CD4-positive, alpha-beta T cell (primary cell): Measurements from ENCODE around the gene MYZAP. TPM values are rescaled to one million over a fixed set of nuclear protein-coding genes. Genes with fewer than 3 reads are reported as not detected.

Source experiments
- ATAC-seq: fragments of 200-7000 bp; cut with Tn5 transposase; one replicate; pipeline ENCODE4 v1.10.0; 2022; ENCODE audit warnings: mild to moderate bottlenecking; ENCODE audit not compliant: poor library complexity
- CTCF ChIA-PET: fragments of 350-600 bp; sonication (Branson Sonifier 250); formaldehyde crosslinking; loops from one replicate; lab custom pipeline; 2021; ENCODE audit warnings: antibody characterized with exemption, inconsistent platforms; lab: Charles Lee
- POLR2A ChIA-PET: fragments of 350-600 bp; sonication (Branson Sonifier 250); formaldehyde crosslinking; loops from one replicate; lab custom pipeline; 2021; ENCODE audit warnings: antibody characterized with exemption, inconsistent platforms; lab: Charles Lee
- DNase-seq, 14 experiments: peaks; one replicate each; pipeline ENCODE4 v3.0.0-alpha.2; 2013 to 2020; ENCODE audit warnings: mixed read lengths in 2 of 14
- H3K27ac ChIP-seq, 2 donors: one replicate each; pipeline versions ENCODE4 v1.5.1 to v1.7.0; 2013; ENCODE audit warnings: low read length in 2 of 2, low read depth in 1 of 2, mild to moderate bottlenecking in 1 of 2
- H3K27me3 ChIP-seq, 2 experiments: 1 replicate in 1 of 2; 2 replicates in 1 of 2; pipeline versions ENCODE4 v1.6.1 to v1.7.0; 2013; ENCODE audit warnings: low read length in 2 of 2, control low read depth in 1 of 2, mild to moderate bottlenecking in 1 of 2, moderate library complexity in 1 of 2; ENCODE audit not compliant: insufficient read depth in 2 of 2, control insufficient read depth in 1 of 2
- H3K36me3 ChIP-seq: one replicate; pipeline ENCODE4 v1.6.1; 2013; ENCODE audit warnings: low read length, control low read depth; ENCODE audit not compliant: insufficient read depth
- H3K4me1 ChIP-seq: one replicate; pipeline ENCODE4 v1.6.1; 2013; ENCODE audit warnings: low read length, control low read depth; ENCODE audit not compliant: insufficient read depth
- H3K4me3 ChIP-seq: one replicate; pipeline ENCODE4 v1.5.1; 2013; ENCODE audit warnings: mild to moderate bottlenecking, low read length, moderate library complexity
- H3K9me3 ChIP-seq, 2 experiments: 1 replicate in 1 of 2; 2 replicates in 1 of 2; pipeline versions ENCODE4 v1.6.1 to v1.7.0; 2013; ENCODE audit warnings: low read length in 2 of 2, mild to moderate bottlenecking in 2 of 2, control low read depth in 1 of 2, moderate library complexity in 1 of 2; ENCODE audit not compliant: control insufficient read depth in 1 of 2, insufficient read depth in 1 of 2
- H3K27ac Mint-ChIP-seq: one replicate; pipeline ENCODE4 v1.8.0; 2020; ENCODE audit warnings: mixed read lengths
- H3K27me3 Mint-ChIP-seq: one replicate; pipeline ENCODE4 v1.8.0; 2021; ENCODE audit warnings: mixed read lengths
- H3K36me3 Mint-ChIP-seq: one replicate; pipeline ENCODE4 v1.8.0; 2021; ENCODE audit warnings: low read depth, mixed read lengths
- H3K4me1 Mint-ChIP-seq: one replicate; pipeline ENCODE4 v1.8.0; 2021; ENCODE audit warnings: low read depth, mixed read lengths
- H3K4me3 Mint-ChIP-seq: one replicate; pipeline ENCODE4 v1.8.0; 2020; ENCODE audit warnings: mild to moderate bottlenecking, mixed read lengths
- H3K9me3 Mint-ChIP-seq: one replicate; pipeline ENCODE4 v1.8.0; 2020; ENCODE audit warnings: mixed read lengths
- CTCF ChIP-seq: fragments of 200-600 bp; IDR thresholded peaks from one replicate; pipeline ENCODE4 v1.8.0; 2022; ENCODE audit warnings: antibody characterized with exemption, mild to moderate bottlenecking
- intact Hi-C, 2 experiments: fragments of 100-400 bp; cut with DNase I in 1 of 2; cut with micrococcal nuclease in 1 of 2; formaldehyde crosslinking; loops; one replicate each; pipeline versions ENCODE4 v1.15.1 to v1.9.0; 2023 to 2025; cut with DNase I, micrococcal nuclease
- total RNA-seq, 174 experiments: library from RNA in 2 of 174; stranded (reverse) in 2 of 174; gene quantifications; one replicate each; pipeline ENCODE4 v1.2.3 and lab custom pipeline; 2021 to 2026

Gene MYZAP
- total RNA-seq, 2 experiments from 2014 or later, result 0.66 to 1.1 TPM

- CTCF ChIA-PET, result no interaction called here
- intact Hi-C loops, result no loop called here
Observed at GRCh38 chr15:57583282-57583681, 8.4 kb upstream of the MYZAP start.

GRCh38 chr15:57583720-57584119 is 8.0 kb upstream of the MYZAP start:
- H3K9me3 Mint-ChIP-seq, result peaks cover 8% of the 10 kb centered on the region
- CTCF ChIA-PET, result no interaction called here

More at GRCh38 chr15:57583282-57583681, 8.4 kb upstream of the MYZAP start:
- H3K9me3 ChIP-seq, result peaks cover 0 to 13% of the 10 kb centered on the region in 2 experiments
- Mint-ChIP-seq H3K4me3 (no peak overlapping the region), H3K36me3 (peaks cover 7% of the 10 kb centered on the region), H3K27ac (no peak overlapping the region), H3K9me3 (peaks cover 8% of the 10 kb centered on the region), H3K4me1 (peaks cover 28% of the 10 kb centered on the region), H3K27me3 (peaks cover 28% of the 10 kb centered on the region)
- H3K27me3 ChIP-seq, result peaks cover 0 to 7% of the 10 kb centered on the region in 2 experiments
- no peak overlapping the region for H3K27ac ChIP-seq
- TF ChIP-seq CTCF, result no peak
- no peaks in the 10 kb centered on the region for H3K36me3 ChIP-seq
- no peak overlapping the region for H3K4me3 ChIP-seq
- POLR2A ChIA-PET, result no interaction called here
- no peak for ATAC-seq
- H3K4me1 ChIP-seq, result peaks cover 15% of the 10 kb centered on the region
- DNase-seq, result no peak

DNA sequence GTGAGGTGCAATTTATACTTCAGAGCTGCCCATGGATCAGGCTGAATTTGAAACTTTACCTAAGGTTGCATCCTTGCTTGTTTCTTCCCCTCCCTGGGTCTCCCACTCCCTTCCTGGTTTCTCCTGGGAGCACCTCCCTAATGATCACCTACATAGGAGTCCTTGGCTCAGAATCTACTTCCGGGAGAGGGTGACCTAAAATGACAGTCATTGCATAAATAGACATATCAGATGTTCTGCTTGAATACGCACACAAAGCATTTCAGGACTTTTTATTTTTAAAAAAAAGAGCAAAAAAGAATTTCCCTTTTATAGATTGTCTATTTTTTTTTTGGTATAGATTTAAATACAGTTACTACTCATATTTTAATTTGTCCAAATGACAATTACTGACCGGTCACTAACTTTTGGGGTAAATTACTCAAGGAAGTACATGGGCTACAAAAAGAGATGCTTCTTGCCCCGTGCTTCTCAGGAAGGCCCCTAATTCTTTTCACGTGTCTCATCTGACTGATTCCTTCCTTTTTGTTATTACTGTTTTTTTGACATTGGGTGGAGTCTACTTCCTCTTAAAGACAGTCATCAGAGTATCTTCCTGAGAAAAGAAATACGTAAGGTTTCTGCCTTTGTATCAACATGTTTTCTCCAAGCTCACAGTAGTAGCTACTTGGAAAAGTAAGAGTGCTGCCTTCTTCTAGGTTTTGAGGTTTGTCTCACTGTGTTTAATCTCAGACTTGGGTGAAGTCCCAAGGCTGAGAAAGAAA is 4.9 kb upstream of the MYZAP start:
- peak overlapping the region; percentile 25 to 35 for H3K27ac ChIP-seq

More at GRCh38 chr15:57583720-57584119, 8.0 kb upstream of the MYZAP start:
- H3K27me3 ChIP-seq, result peaks cover 0 to 7% of the 10 kb centered on the region in 2 experiments
- TF ChIP-seq CTCF, result no peak
- H3K36me3 ChIP-seq, result no peaks in the 10 kb centered on the region
- no peak overlapping the region for H3K27ac Mint-ChIP-seq
- H3K4me1 ChIP-seq, result peaks cover 17% of the 10 kb centered on the region
- H3K4me3 Mint-ChIP-seq, result no peak overlapping the region
- H3K9me3 ChIP-seq, result peaks cover 0 to 13% of the 10 kb centered on the region in 2 experiments
- no peak for DNase-seq
- H3K4me1 Mint-ChIP-seq, result peaks cover 33% of the 10 kb centered on the region
- peaks cover 28% of the 10 kb centered on the region for H3K27me3 Mint-ChIP-seq
- POLR2A ChIA-PET, result no interaction called here
- intact Hi-C loops, result no loop called here
- no peak overlapping the region for H3K27ac ChIP-seq
- no peak overlapping the region for H3K4me3 ChIP-seq
- no peak for ATAC-seq
- H3K36me3 Mint-ChIP-seq, result peaks cover 7% of the 10 kb centered on the region

More for the DNA sequence above, 4.9 kb upstream of the MYZAP start:
- Histone ChIP-seq H3K4me3 (no peak overlapping the region), H3K9me3 (peaks cover 0 to 13% of the 10 kb centered on the region in 2 experiments), H3K4me1 (peaks cover 25% of the 10 kb centered on the region), H3K36me3 (no peaks in the 10 kb centered on the region), H3K27me3 (peaks cover 0 to 12% of the 10 kb centered on the region in 2 experiments)
- ChIA-PET POLR2A (interaction anchor here (0.7 to 2.2 kb wide), 4 partner anchors 26 to 120 kb away, joined by 3 to 14 read pairs (median 4); partner anchors contain the start of gene POLR2M), CTCF (interaction anchor here (0.7 kb wide), 1 partner anchor 27 kb away, joined by 3 read pairs; no protein-coding TSS in a partner anchor)
- TF ChIP-seq CTCF, result no peak
- Mint-ChIP-seq H3K9me3 (peaks cover 8% of the 10 kb centered on the region), H3K4me1 (peaks cover 48% of the 10 kb centered on the region), H3K4me3 (peak overlapping the region; percentile 39), H3K27me3 (peaks cover 16% of the 10 kb centered on the region), H3K36me3 (peaks cover 7% of the 10 kb centered on the region), H3K27ac (peak overlapping the region; percentile 84)
- ATAC-seq, result peak; percentile 74
- intact Hi-C loops, result no loop called here
- DNase-seq, result peak in 4 of 14 experiments; percentile 14 to 63 (median 31)
